GM18873 (cell line): ENCODE results near the gene CPVL.

ENCODE experiments used
- ATAC-seq: cut with Tn5 transposase; IDR thresholded peaks from one replicate; pipeline ENCODE4 v1.9.1; 2021; ENCODE audit warnings: mild to moderate bottlenecking, moderate library complexity, moderate number of reproducible peaks; ENCODE audit not compliant: unreplicated experiment, low FRiP score

CPVL gene

DNA sequence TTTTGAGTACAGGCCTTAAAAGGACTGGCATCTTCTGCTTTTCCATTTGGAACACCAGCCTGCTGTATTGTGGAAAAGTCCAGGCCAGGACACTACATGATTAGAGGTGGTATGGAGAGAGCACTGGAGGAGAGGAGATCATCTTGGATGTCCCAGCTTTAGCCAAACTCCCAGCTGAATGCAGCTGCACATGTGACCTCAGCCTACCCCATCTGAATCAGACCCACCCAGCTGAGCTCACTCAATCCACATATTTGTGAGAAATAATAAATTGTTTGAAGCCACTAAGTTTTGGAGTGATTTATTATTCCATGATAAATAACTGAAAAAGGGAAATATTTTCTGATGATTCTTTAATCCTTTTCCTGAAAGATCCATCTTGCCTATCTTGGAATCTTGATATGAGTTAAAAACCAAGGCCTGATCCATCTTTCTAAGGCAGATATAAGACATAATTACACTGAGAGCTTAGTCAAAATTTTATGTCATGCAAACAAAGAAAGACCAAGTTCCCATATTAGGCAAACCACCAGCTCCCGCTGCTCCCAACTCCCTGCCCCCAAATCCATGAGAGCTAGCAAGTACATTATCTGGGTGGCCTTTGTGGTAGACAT is 133.1 kb downstream of the CPVL start:
- ATAC-seq: no peak

DNA sequence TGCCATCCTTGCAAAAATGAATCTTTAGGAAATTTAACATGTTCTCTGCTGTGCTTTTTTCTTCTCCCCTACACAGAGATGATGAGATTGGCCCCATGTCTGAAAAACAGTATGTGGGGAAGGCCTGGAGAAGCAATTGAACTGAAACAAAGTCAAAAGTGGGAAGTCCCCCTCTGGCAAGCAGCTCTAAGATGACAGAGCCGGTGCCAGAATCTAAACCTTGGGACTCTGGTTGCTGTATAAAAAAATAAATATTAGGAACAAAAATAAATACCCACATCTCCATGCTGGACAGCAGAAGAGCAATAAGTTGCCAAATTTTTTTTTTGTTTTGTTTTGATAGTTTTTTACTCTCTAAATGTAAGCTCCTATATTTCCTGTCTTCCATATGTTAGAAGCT is 136.4 kb downstream of the CPVL start:
- no peak for ATAC-seq

DNA sequence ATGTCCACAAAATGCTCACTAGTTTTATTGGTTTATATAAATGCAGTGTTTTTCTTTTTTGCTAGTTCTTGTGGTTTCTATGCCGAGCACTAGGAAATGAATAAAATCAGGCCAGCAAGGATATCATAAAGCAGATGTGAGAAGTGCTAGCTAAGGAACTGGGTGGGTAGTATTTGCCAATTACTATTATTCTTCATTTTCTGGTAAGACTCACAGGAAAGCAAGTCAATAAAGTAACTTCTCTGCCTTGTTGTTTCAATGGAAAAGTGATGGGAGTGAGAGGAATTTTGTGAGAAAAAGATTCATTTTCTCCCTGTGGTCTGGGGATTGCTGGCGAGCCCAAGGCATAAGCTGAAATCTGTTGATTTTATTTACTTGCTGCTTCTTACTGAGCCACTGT is 137.7 kb downstream of the CPVL start:
- no peak for ATAC-seq

GRCh38 chr7:29007127-29007526 is 139.2 kb downstream of the CPVL start:
- no peak for ATAC-seq

- ATAC-seq: no peak
Measured at GRCh38 chr7:29005829-29006228, 140.5 kb downstream of the CPVL start.

DNA sequence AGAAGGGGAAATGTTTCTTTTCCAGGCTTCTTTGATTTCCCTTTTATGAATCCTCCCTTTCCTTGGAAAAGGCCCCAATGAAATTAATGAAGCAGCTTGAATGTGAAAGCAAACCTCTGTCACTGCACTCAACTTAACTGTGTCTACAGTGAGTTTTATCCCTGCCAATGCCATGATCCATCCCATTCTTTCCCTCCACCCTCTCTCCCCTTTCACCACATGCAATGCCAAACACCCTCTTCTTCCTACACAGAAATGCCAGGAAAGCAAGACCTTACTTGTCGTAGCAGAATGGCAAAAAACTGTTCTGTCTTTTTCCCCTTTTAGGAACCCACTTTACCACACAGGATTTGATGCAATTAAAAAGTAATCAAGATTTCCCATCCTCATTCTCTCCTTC is 140.9 kb downstream of the CPVL start:
- ATAC-seq: no peak

DNA sequence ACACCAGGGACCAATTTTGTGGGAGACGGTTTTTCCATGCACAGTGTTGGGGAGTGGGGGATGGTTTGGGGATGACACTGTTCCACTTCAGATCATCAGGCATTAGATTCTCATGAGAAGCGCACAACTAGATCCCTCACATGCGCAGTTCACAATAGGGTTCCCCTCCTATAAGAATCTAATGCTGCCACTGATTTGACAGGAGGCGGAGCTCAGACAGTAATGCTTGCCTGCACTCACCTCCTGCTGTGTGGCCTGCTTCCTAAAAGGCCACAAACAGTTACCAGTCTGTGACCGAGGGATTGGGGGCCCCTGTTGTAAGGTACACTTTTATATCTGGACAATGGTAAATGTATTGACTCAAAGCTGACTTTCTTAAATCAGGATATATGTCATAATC is 142.6 kb downstream of the CPVL start:
- no peak for ATAC-seq

DNA sequence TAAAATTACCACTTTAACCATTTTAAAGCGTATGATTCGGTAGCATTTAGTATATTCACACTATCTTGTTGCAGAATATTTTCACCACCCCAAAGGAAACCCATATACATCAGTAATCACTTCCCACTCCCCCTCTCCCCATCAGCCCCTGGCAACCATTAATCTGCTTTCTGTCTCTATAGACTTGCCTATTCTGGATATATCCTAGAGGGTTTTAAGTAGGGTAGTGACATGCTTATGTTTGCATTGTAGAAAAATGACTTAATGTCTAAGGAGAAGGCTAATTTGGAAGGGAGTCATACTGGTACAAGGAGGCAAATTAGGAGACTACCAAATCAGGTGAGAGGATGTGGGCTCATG is 145.6 kb downstream of the CPVL start:
- no peak for ATAC-seq

GRCh38 chr7:28999895-29000716 is 146.2 kb downstream of the CPVL start:
- no peak for ATAC-seq

DNA sequence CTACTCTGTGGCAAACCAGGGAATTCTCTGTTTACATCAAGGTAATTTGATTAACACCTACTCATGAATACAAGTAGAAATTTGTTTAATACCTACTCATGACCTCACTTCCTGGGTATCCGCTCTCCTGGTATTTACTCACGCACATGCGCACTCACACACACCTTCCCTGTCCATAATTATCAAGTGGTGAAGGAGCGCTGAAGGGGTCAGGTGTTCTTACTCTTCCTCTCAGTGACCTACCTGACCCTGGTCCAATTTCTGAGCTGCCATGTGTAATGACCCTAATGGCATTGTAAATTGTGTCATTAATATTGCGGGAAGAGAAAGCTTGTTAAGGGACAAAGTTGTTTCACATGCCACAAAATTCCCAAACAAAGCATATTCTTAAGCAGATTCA is 146.9 kb downstream of the CPVL start:
- ATAC-seq: no peak

- ATAC-seq: no peak
Measured at GRCh38 chr7:28998105-28998504, 148.2 kb downstream of the CPVL start.

- ATAC-seq: no peak
Measured at GRCh38 chr7:28996836-28997235, 149.5 kb downstream of the CPVL start.

- ATAC-seq: no peak
Measured at GRCh38 chr7:28993371-28993770, 153.0 kb downstream of the CPVL start.

- ATAC-seq: no peak
Measured at GRCh38 chr7:28992798-28993197, 153.5 kb downstream of the CPVL start.

DNA sequence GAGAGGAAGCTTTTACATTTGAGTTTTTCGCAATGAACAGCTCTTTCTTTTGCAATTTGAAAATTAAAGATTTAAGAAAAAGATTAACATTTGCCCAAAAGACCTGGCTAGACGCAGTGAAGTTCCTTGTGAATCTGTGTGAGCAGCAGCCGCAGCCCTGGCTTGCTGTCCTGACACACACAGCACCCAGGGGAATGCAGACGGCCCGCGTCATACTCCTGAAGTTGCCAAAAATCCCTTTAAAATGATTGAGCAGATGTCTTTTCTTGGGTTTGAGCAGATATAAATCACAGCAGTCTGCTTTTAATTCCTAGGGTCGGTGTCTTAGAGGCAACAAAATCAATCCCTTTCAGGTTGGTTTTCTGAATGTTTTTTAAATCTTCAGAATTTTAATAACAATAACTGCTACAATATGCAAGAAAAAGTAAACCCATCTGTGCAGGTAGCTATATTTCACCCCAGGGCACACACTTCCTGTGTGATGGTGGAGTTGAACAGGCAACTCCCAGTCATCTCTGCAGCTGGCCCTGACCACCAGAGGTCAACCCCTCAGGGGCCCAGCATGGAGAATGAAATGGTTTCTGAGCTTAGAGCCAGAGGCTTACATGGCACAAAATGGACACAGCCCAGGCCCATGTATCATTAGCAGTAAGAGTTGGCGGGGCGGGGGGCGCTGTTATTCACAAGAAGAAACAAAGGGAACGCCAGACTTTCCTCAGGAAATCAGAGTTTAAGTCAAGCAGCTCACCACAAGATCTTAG is 156.0 kb downstream of the CPVL start:
- ATAC-seq: no peak

- no peak for ATAC-seq
Measured at GRCh38 chr7:28989211-28989980, 156.9 kb downstream of the CPVL start.

DNA sequence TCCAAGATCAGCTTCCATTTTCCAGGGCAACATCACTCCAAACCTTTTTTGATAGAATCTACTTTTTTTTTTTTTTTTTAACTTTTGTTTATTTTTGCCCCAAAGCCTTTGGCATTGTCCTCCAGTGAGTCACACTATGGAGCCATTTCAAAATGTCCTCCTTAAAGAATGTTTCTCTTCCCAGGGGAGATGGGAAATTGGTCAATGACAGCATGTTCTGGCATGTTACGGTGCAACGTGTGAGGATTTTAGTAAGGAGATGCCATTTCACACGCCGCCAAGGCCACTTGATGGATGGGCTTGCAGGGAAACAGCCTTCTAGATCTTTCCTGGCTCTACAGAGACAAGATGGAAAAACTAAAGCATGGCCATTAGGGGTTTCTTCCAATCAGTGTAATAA is 157.5 kb downstream of the CPVL start:
- no peak for ATAC-seq

DNA sequence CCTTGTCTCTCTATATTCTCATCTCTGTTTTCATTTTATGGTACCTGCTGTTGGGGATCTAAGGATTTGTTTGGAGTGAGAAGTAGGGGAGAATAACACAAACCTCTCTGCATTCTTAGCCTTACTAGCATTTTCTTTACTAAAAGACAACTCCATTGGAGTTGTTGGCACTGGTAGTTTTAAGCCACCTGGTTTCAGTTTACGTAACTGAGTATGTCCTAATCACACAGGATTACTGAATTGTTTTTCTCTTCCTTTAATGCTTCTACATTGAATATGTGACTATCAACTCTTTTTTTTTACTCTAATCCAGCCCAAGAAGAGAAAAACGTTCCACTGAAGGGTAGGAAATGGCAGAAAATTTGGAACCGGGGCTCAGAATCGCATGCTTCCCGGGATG is 158.2 kb downstream of the CPVL start:
- ATAC-seq: no peak

DNA sequence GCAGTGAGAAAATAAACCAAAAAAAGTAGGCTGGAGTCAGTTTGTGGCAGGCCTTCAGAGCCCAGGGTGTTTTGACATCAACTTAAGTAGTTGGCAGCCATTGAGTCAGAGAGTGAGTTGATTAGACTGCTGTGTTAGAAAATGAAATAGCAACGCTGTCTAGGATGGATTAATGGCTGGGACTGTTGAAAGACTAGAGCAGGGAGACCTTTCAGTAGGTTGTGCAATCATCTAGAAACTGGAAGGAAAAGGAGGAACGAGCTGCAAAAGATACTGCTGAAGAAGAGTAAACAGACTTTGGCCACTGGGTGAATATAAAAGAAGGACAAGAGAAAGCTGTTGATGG is 159.6 kb downstream of the CPVL start:
- no peak for ATAC-seq

GRCh38 chr7:28986028-28986764 is 160.1 kb downstream of the CPVL start:
- ATAC-seq: no peak
